Activated CD4-positive, CD25-positive, alpha-beta regulatory T cell treated with anti-CD3 and anti-CD28 coated beads, Interleukin-2, amount 50 U/mL, for 24 hours (primary cell): ENCODE measurements around the gene SEC61B.
"Not testable (repeated sequence)": the region's sequence is repeated elsewhere in the genome, so short reads cannot be mapped to it uniquely, and the experiment has no call there.

Experiments used
- ATAC-seq, 2 donors: fragments of 150-1000 bp; cut with Tn5 transposase; one replicate each; pipeline ENCODE4 v1.10.0; 2021; ENCODE audit warnings: mild to moderate bottlenecking in 1 of 2, moderate library complexity in 1 of 2

Gene SEC61B

GRCh38 chr9:99192786-99193465, 29.2 kb upstream of the SEC61B start:
- no peak for ATAC-seq

GRCh38 chr9:99193466-99193821, 28.6 kb upstream of the SEC61B start:
- no peak for ATAC-seq

- ATAC-seq: not testable (repeated sequence)
These were observed 25.6 kb upstream of the SEC61B start for GRCh38 chr9:99196484-99196883.

GRCh38 chr9:99197124-99197630, 24.9 kb upstream of the SEC61B start:
- ATAC-seq: no peak

GRCh38 chr9:99197987-99198386, 24.1 kb upstream of the SEC61B start:
- no peak for ATAC-seq

GRCh38 chr9:99199938-99200539, 22.0 kb upstream of the SEC61B start:
- no peak for ATAC-seq

GRCh38 chr9:99201603-99202002, 20.5 kb upstream of the SEC61B start:
- ATAC-seq: no peak

GRCh38 chr9:99210572-99210971, 11.5 kb upstream of the SEC61B start:
- no peak for ATAC-seq

- no peak for ATAC-seq
These were observed 10.3 kb upstream of the SEC61B start for GRCh38 chr9:99211746-99212145.

GRCh38 chr9:99213197-99213596, 8.9 kb upstream of the SEC61B start:
- ATAC-seq: no peak

GRCh38 chr9:99216073-99216472, 6.0 kb upstream of the SEC61B start:
- no peak for ATAC-seq

- ATAC-seq: no peak
These were observed 2.1 kb upstream of the SEC61B start for GRCh38 chr9:99220011-99220410.

GRCh38 chr9:99221266-99221620, 839 bp upstream of the SEC61B start:
- no peak for ATAC-seq

- no peak for ATAC-seq
These were observed 561 bp downstream of the SEC61B start for GRCh38 chr9:99222416-99223270.

GRCh38 chr9:99224445-99224844, 2.4 kb downstream of the SEC61B start:
- ATAC-seq: no peak

- ATAC-seq: no peak
These were observed 4.0 kb downstream of the SEC61B start for GRCh38 chr9:99226054-99226453.

- ATAC-seq: no peak
These were observed 8.1 kb downstream of the SEC61B start for GRCh38 chr9:99230206-99230605.

GRCh38 chr9:99231711-99232110, 9.6 kb downstream of the SEC61B start:
- no peak for ATAC-seq

GRCh38 chr9:99234618-99235017, 12.5 kb downstream of the SEC61B start:
- ATAC-seq: no peak

- ATAC-seq: no peak
These were observed 13.0 kb downstream of the SEC61B start for GRCh38 chr9:99235069-99235468.

GRCh38 chr9:99235926-99236634, 14.0 kb downstream of the SEC61B start:
- ATAC-seq: peak; percentile 87 to 92

- no peak for ATAC-seq
These were observed 15.3 kb downstream of the SEC61B start for GRCh38 chr9:99237356-99237755.

- ATAC-seq: not testable (repeated sequence)
These were observed 15.8 kb downstream of the SEC61B start for GRCh38 chr9:99237849-99238248.
